NCI-H2107 treated with DMSO at 0.1 percent for 48 hours (cell line): ENCODE data around the gene EPO.
"Not testable (repeated sequence)": the region's sequence is repeated elsewhere in the genome, so short reads cannot be mapped to it uniquely, and the experiment has no call there.

Source experiments
- DNase-seq: peaks from one replicate; lab custom pipeline; 2025; ENCODE audit not compliant: unreplicated experiment; lab: John Stamatoyannopoulos, UW

The EPO gene

DNA sequence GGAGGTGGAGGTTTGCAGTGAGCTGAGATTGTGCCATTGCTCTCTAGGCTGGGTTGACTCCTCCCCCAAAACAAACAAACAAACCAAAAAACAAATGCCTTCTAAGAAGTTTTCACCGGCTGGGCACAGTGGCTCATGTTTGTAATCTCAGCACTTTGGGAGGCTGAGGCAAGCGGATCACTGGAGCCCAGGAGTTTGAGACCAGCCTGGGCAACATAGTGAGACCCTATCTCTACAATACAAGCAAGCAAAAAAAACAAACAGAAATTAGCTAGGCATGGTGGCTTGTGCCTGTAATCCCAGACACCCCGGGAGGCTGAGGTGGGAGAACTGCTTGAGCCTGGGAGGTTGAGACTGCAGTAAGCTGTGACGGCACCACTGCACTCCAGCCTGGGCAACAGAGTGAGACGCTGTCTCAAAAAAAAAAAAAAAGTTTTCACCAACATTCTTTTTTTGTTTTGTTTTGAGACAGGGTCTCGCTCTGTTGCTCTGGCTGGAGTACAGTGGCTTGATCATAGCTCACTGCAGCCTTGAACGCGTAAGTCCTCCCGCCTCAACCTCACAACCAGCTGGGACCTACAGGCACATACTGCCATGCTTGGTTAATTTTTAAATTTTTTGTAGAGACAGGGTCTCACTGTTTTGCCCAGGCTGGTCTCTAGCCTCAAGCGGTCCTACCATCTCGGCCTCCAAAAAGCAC, 11.8 kb downstream of the EPO start:
- DNase-seq: no peak

DNA sequence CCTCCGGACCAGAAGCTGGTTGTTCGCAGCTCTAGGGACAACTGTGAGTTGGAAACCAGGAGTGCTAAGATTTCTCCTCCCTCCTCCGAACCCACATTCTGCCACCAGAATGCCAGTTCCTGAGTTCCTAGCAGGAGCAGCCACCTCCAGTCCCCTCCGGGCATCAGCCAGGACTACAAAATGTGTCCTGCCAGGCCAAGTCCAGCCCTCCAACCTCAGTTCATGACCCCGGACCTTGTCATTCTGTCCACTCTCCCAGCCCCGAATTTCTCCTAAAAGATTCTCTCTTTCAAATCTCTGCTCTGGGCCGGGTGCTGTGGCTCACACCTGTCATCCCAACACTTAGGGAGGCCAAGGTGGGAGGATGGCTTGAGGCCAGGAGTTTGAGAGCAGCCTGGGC, 15.5 kb downstream of the EPO start:
- DNase-seq: no peak

- no peak for DNase-seq
These were observed 16.4 kb downstream of the EPO start for GRCh38 chr7:100736671-100737070.

DNA sequence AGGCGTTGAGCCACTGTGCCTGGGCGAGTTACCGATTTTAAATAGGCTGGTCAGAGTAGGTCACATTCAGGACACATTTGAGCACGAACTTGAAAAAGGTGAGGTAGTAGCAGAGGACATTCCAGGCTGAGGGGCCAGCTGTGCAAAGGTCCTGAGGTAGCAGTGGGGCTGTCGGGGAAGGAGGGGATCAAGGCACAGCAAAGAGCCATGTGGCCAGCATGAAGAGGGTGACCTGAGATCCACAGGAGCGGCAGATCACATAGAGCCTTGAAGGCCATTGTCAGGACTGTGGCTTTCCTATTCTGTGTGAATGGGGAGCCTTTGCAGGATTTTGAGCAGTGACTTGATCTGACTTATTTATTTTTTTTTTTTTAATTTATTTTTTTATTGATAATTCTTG, 19.7 kb downstream of the EPO start:
- no peak for DNase-seq

- no peak for DNase-seq
These were observed 24.3 kb downstream of the EPO start for GRCh38 chr7:100744605-100745004.

GRCh38 chr7:100745184-100745583, 24.9 kb downstream of the EPO start:
- DNase-seq: no peak

DNA sequence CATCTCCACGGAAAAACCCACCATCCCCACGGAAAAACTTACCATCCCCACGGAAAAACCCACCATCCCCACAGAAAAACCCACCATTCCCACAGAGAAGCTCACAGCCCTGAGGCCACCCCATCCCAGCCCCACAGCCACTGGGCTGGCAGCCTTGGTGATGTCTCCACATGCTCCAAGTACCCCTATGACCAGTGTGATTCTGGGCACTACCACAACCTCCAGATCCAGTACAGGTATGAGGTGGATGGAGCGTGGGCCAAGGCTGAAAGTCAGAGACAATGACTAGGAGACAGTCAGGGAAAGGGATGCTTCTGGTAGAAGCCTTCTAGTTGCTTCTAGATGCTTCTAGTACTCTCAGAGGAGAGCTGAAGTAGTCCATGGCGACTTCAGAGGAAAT, 32.7 kb downstream of the EPO start:
- no peak for DNase-seq

DNA sequence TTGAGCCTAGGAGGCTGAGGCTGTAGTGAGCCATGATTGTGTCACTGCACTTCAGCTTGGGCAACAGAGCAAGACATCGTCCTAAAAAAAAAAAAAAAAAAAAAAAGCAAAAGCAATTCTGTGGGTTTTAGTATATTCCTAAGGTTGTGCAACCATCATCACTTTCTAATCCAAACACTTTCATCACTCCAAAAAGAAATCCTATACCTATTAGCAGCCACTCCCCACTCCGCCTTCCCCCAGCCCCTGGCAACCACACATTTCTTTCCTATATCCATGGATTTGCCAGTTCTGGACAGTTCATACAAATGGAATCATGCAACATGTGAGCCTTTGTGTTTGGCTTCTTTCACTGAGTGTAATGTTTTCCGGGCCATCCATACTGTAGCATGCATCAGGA, 33.5 kb downstream of the EPO start:
- no peak for DNase-seq

GRCh38 chr7:100759357-100760171, 39.3 kb downstream of the EPO start:
- no peak for DNase-seq

DNA sequence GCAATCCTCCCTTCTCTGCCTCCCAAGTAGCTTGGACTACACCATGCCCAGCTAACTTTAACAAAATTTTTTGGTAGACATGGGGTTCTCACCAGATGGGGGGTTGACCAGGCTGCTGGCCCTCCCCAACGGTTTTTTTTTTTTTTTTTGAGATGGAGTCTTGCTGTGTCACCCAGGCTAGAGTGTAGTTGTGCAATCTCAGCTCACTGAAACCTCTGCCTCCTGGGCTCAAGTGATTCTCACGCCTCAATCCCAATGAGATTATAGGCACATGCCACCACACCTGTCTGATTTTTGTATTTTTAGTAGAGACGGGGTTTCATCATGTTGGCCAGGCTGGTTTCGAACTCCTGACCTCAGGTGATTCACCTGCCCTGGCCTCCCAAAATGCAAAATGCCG, 42.6 kb downstream of the EPO start:
- DNase-seq: not testable (repeated sequence)

DNA sequence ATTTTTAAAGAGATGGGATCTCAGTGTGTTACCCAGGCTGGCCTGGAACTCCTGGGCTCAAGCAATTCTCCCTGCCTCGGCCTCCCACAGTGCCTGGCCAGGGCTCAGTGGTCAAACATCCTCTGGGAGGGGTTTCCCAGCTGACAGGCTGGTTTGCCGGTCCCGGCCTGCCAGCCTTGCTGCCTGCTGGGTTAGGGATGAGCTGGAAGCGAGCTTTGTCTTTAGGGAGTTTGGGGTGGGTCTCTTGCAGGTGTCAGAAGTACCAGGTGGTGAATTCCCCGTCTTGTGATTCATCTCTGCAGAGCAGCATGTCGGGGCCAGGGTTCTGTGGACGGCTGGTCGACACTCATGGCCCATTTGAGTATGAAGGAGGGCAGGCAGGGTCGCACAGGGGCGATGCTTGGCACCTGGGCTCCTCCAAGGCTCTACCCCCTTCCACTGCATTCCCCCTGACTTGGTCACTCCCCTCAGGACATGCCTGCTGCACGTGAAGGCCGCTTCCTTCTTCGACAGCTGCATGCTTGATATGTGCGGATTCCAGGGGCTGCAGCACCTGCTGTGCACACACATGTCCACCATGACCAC, 43.4 kb downstream of the EPO start:
- DNase-seq: no peak

GRCh38 chr7:100764841-100765240, 44.6 kb downstream of the EPO start:
- DNase-seq: no peak

DNA sequence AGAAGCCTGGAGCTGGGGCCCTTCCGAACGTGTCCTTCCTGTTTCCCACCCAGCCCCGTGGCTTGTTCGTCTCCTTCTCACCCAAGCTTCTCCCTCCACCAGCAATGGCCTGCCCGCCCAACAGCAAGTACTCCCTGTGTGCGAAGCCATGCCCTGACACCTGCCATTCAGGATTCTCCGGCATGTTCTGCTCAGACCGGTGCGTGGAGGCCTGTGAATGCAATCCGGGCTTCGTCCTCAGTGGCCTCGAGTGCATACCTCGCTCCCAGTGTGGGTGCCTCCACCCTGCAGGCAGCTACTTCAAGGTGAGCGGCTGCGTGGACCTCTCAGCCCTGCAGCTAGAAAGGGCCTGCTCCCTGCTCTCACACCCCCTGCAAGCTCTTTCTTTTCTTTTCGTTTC, 45.0 kb downstream of the EPO start:
- DNase-seq: no peak

DNA sequence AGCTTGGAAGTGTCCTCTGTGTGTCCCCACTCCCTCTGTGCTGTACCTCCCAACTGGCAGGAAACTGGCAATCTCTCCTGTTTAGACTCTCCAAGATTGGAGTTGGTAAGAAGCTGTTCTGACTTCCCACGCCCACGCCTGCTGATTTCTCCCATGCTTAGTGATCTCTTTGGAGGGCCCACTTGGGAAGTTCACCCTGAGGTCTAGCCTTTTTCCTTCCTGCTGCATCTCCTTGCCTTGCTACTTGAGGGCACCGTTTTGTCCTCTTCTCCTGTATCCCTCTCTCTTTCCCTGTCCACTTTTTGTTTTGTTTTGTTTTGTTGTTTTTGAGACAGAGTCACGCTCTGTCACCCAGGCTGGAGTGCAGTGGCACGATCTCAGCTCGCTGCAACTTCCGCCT, 48.5 kb downstream of the EPO start:
- no peak for DNase-seq
